Measurements from ENCODE around the gene USP44. TPM values are rescaled to one million over a fixed set of nuclear protein-coding genes. Genes with fewer than 3 reads are reported as not detected.

The USP44 gene
- polyA plus RNA-seq, 3 donors from 2014 or later, result 0.35 to 1.9 (median 1.4) TPM

DNA sequence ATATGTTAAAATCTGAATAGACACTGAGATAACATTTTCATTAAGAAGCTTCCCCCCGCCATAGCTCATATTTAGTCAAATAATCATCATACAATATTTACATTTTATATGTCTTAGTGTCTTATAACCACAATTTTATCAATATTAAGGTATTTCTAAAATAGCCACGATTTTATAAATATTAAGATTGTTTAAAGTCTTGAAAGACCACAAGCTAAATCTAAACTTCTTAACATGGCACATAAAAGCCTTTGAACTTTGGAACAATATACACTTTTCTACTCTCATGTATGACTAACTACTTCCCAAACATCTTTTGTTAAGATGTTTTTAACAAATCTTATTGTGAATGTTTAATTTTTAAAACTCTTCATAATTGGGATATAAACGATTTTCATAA, 6.5 kb downstream of the USP44 start:
- Mint-ChIP-seq H3K4me1 (peaks cover 17 to 18% of the 10 kb centered on the region in 2 donors), H3K9me3 (peaks cover 0 to 4% (median under 1%) of the 10 kb centered on the region in 6 donors), H3K27ac (no peak overlapping the region)

DNA sequence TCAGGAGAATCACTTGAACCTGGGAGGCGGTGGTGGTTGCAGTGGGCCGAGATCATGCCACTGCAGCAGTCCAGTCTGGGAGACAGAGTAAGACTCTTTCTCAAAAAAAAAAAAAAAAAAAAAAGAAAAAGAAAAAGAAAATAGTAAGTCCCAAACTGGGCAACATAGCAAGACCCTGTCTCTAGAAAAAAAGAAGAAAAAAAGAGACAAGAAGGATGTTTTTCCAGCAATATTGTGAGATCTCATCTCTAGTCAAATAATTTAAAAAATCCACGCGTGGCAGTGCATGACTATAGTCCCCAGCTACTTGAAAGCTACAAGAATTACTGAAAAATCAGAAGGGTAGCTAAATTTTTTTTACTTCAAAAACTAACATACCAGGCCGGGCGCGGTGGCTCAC, 8.0 kb downstream of the USP44 start:
- H3K27me3 Mint-ChIP-seq (ENCODE audit: low read depth in 3 of 3), result peaks cover 3 to 17% (median 3%) of the 10 kb centered on the region in 3 donors

More for the DNA sequence above, 6.5 kb downstream of the USP44 start:
- H3K4me3 Mint-ChIP-seq, result no peak overlapping the region
- H3K27me3 Mint-ChIP-seq (ENCODE audit: low read depth in 3 of 3), result peaks cover 5 to 24% (median 6%) of the 10 kb centered on the region in 3 donors
- H3K36me3 Mint-ChIP-seq, result no peaks in the 10 kb centered on the region
- no peak for DNase-seq

DNA sequence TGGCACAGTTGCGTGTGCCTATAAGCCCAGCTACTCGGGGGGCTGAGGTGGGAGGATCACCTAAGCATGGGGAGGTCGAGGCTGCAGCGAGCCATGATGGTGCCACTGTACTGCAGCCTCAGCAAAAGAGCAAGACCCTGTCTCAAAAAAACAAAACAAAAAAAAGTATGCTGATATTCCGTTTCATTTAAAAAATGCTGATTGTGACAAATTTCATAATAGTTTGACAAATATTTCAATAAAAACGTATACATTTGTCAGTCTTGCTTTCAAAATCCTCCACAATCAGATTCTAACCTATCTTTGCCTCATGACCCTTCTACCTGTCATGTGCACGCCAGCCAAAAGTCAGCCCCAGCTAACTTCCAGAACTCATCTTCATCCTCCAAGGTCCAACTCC, 9.8 kb downstream of the USP44 start:
- no peak overlapping the region for H3K27ac Mint-ChIP-seq
- no peaks in the 10 kb centered on the region for H3K36me3 Mint-ChIP-seq
- H3K27me3 Mint-ChIP-seq (ENCODE audit: low read depth in 3 of 3), result peaks cover under 1 to 6% (median 2%) of the 10 kb centered on the region in 3 donors
- no peak overlapping the region for H3K4me3 Mint-ChIP-seq
- H3K4me1 Mint-ChIP-seq, result no peaks in the 10 kb centered on the region
- DNase-seq, result no peak
- no peaks in the 10 kb centered on the region for H3K9me3 Mint-ChIP-seq

More for the DNA sequence above, 8.0 kb downstream of the USP44 start:
- H3K36me3 Mint-ChIP-seq, result no peaks in the 10 kb centered on the region
- peaks cover 0 to 1% (median 0%) of the 10 kb centered on the region in 6 donors for H3K9me3 Mint-ChIP-seq
- H3K27ac Mint-ChIP-seq, result no peak overlapping the region
- DNase-seq, result no peak
- H3K4me1 Mint-ChIP-seq, result peaks cover 9 to 10% of the 10 kb centered on the region in 2 donors
- H3K4me3 Mint-ChIP-seq, result no peak overlapping the region

DNA sequence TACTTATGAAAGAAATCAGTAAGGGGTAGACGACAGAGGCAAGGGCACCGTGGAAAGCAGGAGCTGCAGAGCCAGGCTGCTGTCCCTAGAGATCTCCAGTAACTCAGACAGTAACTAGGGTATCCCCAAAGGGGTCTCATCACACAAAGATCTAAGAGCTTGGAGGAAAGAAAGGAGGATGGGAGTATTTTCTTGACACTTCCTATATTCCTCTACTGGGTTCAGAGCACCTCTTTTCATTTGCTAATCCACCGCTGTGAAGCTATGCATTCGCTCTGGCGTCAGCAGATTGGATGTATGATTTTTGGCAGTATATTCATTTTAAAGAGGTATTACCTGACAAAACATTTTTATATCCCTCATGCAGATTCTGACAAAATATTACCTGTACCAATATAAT, 12.6 kb downstream of the USP44 start:
- Mint-ChIP-seq H3K4me3 (no peak overlapping the region), H3K27ac (no peak overlapping the region), H3K27me3 (ENCODE audit: low read depth in 3 of 3) (peaks cover 0 to 2% (median 0%) of the 10 kb centered on the region in 3 donors), H3K9me3 (no peaks in the 10 kb centered on the region), H3K36me3 (no peaks in the 10 kb centered on the region), H3K4me1 (no peaks in the 10 kb centered on the region)
- DNase-seq, result no peak

DNA sequence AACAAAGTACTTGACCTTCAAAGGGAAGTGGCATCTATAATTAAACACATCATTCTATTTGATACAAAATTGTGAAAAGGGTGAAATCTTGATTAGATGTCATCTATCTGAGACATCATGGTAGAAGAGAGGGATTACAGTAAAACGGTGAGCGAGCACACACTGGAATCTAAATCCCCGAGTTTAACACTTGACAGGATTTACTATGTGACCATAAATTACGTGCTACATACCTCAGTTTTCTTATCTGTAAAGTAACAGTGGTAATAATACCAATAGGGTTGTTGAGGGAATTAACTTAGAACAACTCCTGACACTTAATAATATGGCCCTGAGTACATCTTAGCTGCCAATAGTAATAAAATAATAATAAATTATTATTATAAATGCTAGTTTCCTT, 13.3 kb downstream of the USP44 start:
- Mint-ChIP-seq H3K27ac (no peak overlapping the region), H3K36me3 (no peaks in the 10 kb centered on the region), H3K9me3 (no peaks in the 10 kb centered on the region), H3K4me1 (no peaks in the 10 kb centered on the region), H3K27me3 (ENCODE audit: low read depth in 3 of 3) (peaks cover 0 to 5% (median 0%) of the 10 kb centered on the region in 3 donors), H3K4me3 (no peak overlapping the region)
- DNase-seq, result no peak

DNA sequence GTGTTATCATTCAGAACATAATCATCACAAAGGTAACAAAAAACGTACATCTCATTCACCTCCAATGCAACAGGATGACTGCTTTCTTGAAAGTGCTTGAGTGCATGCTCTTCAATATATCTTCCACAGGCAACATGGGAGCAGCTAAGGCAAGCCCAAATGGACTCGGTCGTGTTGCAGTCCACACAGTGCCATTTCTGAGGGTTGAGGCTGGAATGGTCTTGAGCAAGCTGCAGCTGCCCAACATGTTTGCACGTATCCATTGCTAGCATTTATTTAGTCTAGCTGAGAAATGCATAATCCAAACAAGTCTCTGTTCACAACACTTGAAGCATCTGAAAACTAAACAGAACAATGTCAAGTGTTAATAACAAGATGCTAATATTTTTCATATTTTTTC, 17.3 kb downstream of the USP44 start:
- DNase-seq, result no peak
- no peak overlapping the region for H3K27ac Mint-ChIP-seq
- H3K36me3 Mint-ChIP-seq, result no peaks in the 10 kb centered on the region
- H3K4me1 Mint-ChIP-seq, result no peaks in the 10 kb centered on the region
- H3K9me3 Mint-ChIP-seq, result no peaks in the 10 kb centered on the region
- H3K27me3 Mint-ChIP-seq (ENCODE audit: low read depth in 3 of 3), result peaks cover 0 to 3% (median 0%) of the 10 kb centered on the region in 3 donors
- H3K4me3 Mint-ChIP-seq, result no peak overlapping the region

DNA sequence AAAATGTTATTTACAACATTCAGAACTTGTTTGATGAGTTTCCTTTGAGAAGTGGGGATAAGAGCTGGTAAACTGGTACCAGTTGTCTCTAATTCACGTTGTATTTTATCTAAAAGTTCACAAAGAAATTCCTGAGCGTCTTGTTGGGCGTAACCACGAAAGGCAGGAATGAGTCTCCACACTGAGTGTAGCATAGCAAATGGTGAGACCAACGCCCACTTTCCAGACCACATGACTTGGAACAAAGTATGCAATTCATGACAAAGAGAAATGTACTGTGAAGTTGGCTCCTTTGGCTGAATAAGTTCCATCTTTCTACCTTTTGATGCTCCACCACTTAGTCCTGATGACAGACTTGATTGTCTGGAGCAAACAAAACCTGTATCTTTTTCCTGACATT, 18.4 kb downstream of the USP44 start:
- H3K36me3 Mint-ChIP-seq, result no peaks in the 10 kb centered on the region
- H3K27ac Mint-ChIP-seq, result no peak overlapping the region
- peaks cover 0 to 3% (median 0%) of the 10 kb centered on the region in 3 donors for H3K27me3 Mint-ChIP-seq (ENCODE audit: low read depth in 3 of 3)
- no peaks in the 10 kb centered on the region for H3K9me3 Mint-ChIP-seq
- H3K4me3 Mint-ChIP-seq, result no peak overlapping the region
- no peak for DNase-seq
- H3K4me1 Mint-ChIP-seq, result no peaks in the 10 kb centered on the region

DNA sequence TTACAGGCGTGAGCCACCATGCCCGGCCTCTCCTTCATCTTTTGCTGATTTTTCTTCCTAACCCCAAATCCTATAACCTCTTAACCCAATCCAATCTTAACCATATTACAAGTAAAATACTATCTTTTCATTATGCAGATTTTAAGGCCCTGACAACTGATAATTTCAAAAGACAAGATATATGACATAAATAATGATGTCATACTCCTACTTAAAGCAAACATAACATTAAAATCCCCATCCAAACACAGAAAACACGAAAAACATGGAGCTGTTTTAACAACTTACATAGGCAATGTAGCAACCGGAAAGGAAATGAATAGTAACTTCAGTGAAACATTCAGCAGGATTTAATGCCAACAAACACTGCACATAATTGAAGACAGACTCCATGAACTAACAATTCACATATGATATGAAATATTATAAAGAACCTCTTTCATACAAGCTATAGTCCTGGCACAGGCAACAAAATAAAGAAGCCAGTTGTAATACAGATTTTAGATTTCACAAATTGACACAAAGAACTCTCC, 21.5 kb downstream of the USP44 start:
- no peaks in the 10 kb centered on the region for H3K36me3 Mint-ChIP-seq
- no peaks in the 10 kb centered on the region for H3K9me3 Mint-ChIP-seq
- H3K4me3 Mint-ChIP-seq, result no peak overlapping the region
- H3K27me3 Mint-ChIP-seq (ENCODE audit: low read depth in 3 of 3), result peaks cover 0 to 3% (median 0%) of the 10 kb centered on the region in 3 donors
- no peaks in the 10 kb centered on the region for H3K4me1 Mint-ChIP-seq
- H3K27ac Mint-ChIP-seq, result no peak overlapping the region
- DNase-seq, result no peak

DNA sequence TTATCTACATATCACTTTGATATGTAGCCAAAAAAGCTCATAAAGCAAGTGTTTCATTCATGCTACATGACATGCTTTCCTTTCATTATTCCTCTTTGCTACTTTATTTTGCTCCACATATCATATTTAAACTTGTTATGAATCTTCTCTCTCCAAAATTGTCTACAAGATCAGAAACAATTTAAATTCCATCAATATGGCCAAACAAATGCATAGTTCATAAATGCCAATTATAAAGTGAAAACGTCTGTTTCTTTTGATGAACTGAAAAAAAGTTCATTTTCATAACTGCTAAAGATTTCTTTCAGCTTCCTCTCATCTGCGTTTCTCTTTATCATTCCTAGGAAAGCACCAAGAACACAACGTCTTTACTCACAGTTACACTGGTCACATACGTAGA, 22.8 kb downstream of the USP44 start:
- H3K27ac Mint-ChIP-seq, result no peak overlapping the region
- no peaks in the 10 kb centered on the region for H3K36me3 Mint-ChIP-seq
- no peak overlapping the region for H3K4me3 Mint-ChIP-seq
- no peaks in the 10 kb centered on the region for H3K9me3 Mint-ChIP-seq
- H3K27me3 Mint-ChIP-seq (ENCODE audit: low read depth in 3 of 3), result peaks cover 0 to 3% (median 0%) of the 10 kb centered on the region in 3 donors
- no peaks in the 10 kb centered on the region for H3K4me1 Mint-ChIP-seq
- no peak for DNase-seq

DNA sequence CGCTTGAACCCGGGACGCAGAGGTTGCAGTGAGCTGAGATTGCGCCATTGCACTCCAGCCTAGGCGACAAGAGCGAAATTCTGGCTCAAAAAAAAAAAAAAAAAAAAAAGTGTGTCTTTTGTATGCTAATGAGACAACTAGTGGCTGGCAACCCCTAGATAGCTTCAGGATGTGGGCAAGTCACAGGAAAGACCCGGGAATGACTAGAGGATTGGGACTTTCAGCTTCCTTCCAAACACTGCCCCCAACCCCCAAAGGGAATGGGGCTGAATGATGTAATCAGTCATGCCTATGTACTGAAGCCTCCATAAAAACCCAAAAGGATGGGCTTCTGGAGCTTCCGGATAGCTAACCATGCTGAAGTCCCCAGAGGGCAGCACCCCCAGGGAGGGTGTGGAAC, 28.6 kb downstream of the USP44 start:
- Mint-ChIP-seq H3K36me3 (no peaks in the 10 kb centered on the region), H3K27ac (no peak overlapping the region)
- no peak for DNase-seq

DNA sequence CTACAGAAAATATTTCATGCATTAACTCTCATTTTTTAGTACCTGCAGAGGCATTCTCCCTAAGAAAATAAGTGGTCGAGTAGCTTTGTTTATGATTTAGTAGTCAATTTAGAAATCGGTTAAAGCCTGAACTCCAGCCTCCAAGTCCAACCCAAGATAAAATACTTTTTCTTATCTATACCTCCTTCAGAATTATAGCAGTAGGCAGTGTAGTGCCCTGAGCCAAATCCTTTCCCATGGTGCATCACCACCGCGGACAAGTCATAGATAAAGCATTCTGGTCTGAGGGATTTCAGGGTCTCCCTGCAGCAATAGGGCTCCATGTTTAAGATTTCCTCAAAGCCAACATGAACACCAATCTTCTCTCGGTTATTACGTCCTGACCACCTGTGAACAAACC, 30.5 kb downstream of the USP44 start:
- H3K4me3 Mint-ChIP-seq, result no peak overlapping the region

More for the DNA sequence above, 28.6 kb downstream of the USP44 start:
- no peaks in the 10 kb centered on the region for H3K9me3 Mint-ChIP-seq
- H3K4me3 Mint-ChIP-seq, result no peak overlapping the region
- H3K4me1 Mint-ChIP-seq, result no peaks in the 10 kb centered on the region
- peaks cover 0 to 4% (median 0%) of the 10 kb centered on the region in 3 donors for H3K27me3 Mint-ChIP-seq (ENCODE audit: low read depth in 3 of 3)

DNA sequence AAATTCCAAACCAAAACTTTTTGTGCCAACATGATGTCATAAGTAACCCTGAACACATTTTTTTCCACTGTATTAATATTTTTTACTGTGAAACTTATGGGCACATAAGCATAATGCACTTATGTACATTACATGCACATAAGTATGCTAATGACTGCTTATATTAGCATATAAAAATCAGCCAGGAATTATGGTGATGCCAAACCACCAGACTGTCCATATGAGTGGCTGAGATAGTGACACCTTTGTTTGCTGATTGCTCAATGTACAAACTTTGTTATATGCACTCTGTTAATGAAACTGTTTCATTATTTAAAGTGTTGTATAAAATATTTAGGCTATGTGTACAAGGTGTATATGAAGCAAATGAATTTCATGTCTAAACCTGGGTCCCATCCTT, 32.3 kb downstream of the USP44 start:
- Mint-ChIP-seq H3K27ac (no peak overlapping the region), H3K27me3 (ENCODE audit: low read depth in 3 of 3) (peaks cover 0 to 4% (median 0%) of the 10 kb centered on the region in 3 donors), H3K4me1 (no peaks in the 10 kb centered on the region), H3K9me3 (no peaks in the 10 kb centered on the region), H3K4me3 (no peak overlapping the region), H3K36me3 (peaks cover 0 to 10% (median 5%) of the 10 kb centered on the region in 3 donors)
- no peak for DNase-seq

More for the DNA sequence above, 30.5 kb downstream of the USP44 start:
- no peak for DNase-seq
- Mint-ChIP-seq H3K27me3 (ENCODE audit: low read depth in 3 of 3) (peaks cover 0 to 4% (median 0%) of the 10 kb centered on the region in 3 donors), H3K27ac (no peak overlapping the region), H3K36me3 (no peaks in the 10 kb centered on the region), H3K4me1 (no peaks in the 10 kb centered on the region), H3K9me3 (no peaks in the 10 kb centered on the region)

DNA sequence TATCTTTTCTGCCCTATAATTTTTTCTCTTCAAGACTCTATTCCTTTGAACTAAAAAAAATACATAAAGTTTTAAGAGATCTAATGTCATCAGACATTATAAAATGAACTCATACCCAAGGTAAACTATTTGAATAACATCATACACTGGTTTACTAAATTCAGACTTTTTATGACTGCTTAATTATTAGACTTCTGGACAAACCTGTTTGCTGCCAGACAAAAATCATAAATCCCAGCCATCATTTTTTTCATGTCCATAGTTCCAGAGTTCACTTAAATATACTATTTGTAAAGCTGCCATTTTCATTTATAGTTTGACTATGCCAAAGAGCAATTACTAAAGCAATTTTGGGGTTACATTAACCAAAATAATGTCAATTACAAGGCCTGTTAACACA, 34.0 kb downstream of the USP44 start:
- Mint-ChIP-seq H3K27me3 (ENCODE audit: low read depth in 3 of 3) (peaks cover 0 to 2% (median 0%) of the 10 kb centered on the region in 3 donors), H3K4me3 (no peak overlapping the region), H3K9me3 (no peaks in the 10 kb centered on the region), H3K4me1 (no peaks in the 10 kb centered on the region), H3K27ac (no peak overlapping the region), H3K36me3 (peaks cover 8 to 24% (median 18%) of the 10 kb centered on the region in 3 donors)
- DNase-seq, result no peak

DNA sequence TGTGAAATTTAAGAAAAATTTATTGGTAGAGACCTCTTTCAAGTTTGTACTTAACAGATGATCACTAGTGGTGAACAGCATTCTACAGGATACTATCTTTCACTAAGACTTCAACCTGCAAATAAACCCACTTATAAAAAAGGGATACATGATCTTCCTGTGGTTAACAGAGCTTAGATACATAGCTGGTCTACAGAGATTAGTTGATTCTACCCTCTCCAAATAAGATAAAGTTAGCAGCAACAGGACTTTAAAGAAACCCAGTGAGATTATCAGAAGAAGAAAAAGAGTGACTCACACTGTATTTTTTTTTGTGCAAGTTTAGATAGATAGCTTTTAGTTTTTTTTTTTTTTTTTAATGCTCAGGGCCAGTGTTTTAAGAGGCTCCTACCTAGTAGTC, 34.5 kb downstream of the USP44 start:
- Mint-ChIP-seq H3K27me3 (ENCODE audit: low read depth in 3 of 3) (peaks cover 0 to 2% (median 0%) of the 10 kb centered on the region in 3 donors), H3K36me3 (peaks cover 8 to 28% (median 23%) of the 10 kb centered on the region in 3 donors), H3K9me3 (no peaks in the 10 kb centered on the region), H3K4me1 (no peaks in the 10 kb centered on the region), H3K27ac (peak overlapping the region in 1 of 6 donors; percentile 53), H3K4me3 (no peak overlapping the region)
- no peak for DNase-seq

DNA sequence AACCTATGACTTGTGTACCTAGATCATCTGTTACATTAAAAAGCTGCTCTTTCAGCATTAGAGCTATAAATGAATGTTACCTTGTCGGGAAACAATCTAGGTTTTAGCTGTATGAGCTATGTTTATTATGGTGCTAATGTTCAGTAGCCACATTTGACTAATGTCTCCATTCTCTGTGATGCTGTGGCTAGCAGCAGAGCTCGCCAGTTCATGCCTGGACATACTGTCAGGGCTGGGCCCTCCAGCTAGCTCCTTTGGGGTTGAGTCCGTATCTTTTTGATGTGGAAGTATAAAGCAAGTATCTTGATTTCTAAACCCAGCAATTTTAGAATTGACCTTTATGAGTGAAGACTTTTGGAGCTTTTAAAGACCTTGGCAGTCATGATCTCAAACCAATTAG, 36.1 kb downstream of the USP44 start:
- no peak overlapping the region for H3K4me3 Mint-ChIP-seq
- peaks cover 3 to 5% of the 10 kb centered on the region in 2 donors for H3K4me1 Mint-ChIP-seq
- DNase-seq, result no peak
- H3K27me3 Mint-ChIP-seq (ENCODE audit: low read depth in 3 of 3), result no peaks in the 10 kb centered on the region
- no peaks in the 10 kb centered on the region for H3K9me3 Mint-ChIP-seq
- H3K36me3 Mint-ChIP-seq, result peaks cover 8 to 36% (median 24%) of the 10 kb centered on the region in 3 donors
- H3K27ac Mint-ChIP-seq, result no peak overlapping the region
